ENCODE data around the gene CYTH2. TPM values are rescaled to one million over a fixed set of nuclear protein-coding genes. Genes with fewer than 3 reads are reported as not detected.

CYTH2 gene
- total RNA-seq, 2 donors from 2014 or later, result 55.4 to 70.2 TPM

DNA sequence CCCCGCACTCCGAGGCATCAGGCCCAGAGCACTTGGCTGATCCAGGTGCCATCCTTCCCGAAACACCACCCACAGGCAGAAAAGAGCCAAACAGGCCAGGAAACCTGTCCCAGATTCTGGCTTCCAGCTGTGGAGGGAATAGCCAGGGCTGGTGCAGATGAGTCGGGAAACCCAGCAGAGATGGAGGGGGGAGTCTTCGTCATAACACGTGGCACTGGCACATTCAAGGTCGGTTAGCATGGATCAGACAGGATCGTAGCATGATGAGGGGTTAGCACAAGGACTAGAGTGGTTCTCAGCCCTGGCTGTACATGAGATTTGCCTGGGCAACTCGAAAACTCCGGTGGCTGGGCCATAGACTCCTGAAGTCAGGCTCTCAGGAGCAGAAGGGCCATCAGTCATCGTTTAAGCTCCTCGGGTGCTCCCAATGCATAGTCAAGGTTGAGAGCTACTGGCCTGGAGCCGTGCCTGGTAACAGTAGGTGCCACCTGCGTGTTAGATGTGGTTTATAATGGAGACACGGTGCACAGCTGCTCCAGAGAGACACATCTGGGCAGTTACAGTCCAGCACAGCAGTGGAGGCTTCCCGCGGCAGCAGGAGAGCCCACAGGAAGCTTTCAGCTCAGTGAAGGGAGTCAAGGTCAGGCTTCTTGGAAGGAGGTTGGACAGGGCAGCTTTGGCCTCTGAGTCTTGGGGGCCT, 6.3 kb downstream of the CYTH2 start:
- no peak for DNase-seq
- Histone ChIP-seq H3K9me3 (no peaks in the 10 kb centered on the region), H3K36me3 (peaks cover 31% of the 10 kb centered on the region), H3K27me3 (no peaks in the 10 kb centered on the region), H3K4me3 (no peak overlapping the region), H3K27ac (no peak overlapping the region), H3K9ac (ENCODE audit: low read depth in 2 of 2, low read length in 2 of 2) (no peak overlapping the region), H3K4me1 (peaks cover 2% of the 10 kb centered on the region)
- TF ChIP-seq, protein P1, sequence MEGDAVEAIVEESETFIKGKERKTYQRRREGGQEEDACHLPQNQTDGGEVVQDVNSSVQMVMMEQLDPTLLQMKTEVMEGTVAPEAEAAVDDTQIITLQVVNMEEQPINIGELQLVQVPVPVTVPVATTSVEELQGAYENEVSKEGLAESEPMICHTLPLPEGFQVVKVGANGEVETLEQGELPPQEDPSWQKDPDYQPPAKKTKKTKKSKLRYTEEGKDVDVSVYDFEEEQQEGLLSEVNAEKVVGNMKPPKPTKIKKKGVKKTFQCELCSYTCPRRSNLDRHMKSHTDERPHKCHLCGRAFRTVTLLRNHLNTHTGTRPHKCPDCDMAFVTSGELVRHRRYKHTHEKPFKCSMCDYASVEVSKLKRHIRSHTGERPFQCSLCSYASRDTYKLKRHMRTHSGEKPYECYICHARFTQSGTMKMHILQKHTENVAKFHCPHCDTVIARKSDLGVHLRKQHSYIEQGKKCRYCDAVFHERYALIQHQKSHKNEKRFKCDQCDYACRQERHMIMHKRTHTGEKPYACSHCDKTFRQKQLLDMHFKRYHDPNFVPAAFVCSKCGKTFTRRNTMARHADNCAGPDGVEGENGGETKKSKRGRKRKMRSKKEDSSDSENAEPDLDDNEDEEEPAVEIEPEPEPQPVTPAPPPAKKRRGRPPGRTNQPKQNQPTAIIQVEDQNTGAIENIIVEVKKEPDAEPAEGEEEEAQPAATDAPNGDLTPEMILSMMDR (IDR thresholded peaks at IDR 0.05), result no peak
- intact Hi-C loops (cut with DNase I), result no loop called here

GRCh38 chr19:48476176-48476575, 7.0 kb downstream of the CYTH2 start:
- Histone ChIP-seq H3K27me3 (no peaks in the 10 kb centered on the region), H3K36me3 (peaks cover 31% of the 10 kb centered on the region), H3K4me1 (no peaks in the 10 kb centered on the region), H3K4me3 (no peak overlapping the region), H3K9me3 (no peaks in the 10 kb centered on the region), H3K9ac (ENCODE audit: low read depth in 2 of 2, low read length in 2 of 2) (no peak overlapping the region), H3K27ac (no peak overlapping the region)
- intact Hi-C loops (cut with DNase I), result no loop called here
- TF ChIP-seq, protein P1 (IDR thresholded peaks at IDR 0.05), result no peak
- DNase-seq, result no peak

- Histone ChIP-seq H3K27me3 (no peaks in the 10 kb centered on the region), H3K36me3 (peaks cover 26% of the 10 kb centered on the region), H3K9me3 (no peaks in the 10 kb centered on the region), H3K9ac (ENCODE audit: low read depth in 2 of 2, low read length in 2 of 2) (no peak overlapping the region), H3K4me3 (no peak overlapping the region), H3K4me1 (no peaks in the 10 kb centered on the region), H3K27ac (no peak overlapping the region)
- intact Hi-C loops (cut with DNase I), result no loop called here
- no peak for DNase-seq
- TF ChIP-seq, protein P1 (IDR thresholded peaks at IDR 0.05), result no peak
Measured at GRCh38 chr19:48477067-48477685, 8.0 kb downstream of the CYTH2 start.

GRCh38 chr19:48477698-48478338, 8.6 kb downstream of the CYTH2 start:
- H3K4me3 ChIP-seq, result no peak overlapping the region
- no peaks in the 10 kb centered on the region for H3K4me1 ChIP-seq
- H3K27ac ChIP-seq, result no peak overlapping the region
- no peaks in the 10 kb centered on the region for H3K27me3 ChIP-seq
- no peak overlapping the region for H3K9ac ChIP-seq (ENCODE audit: low read depth in 2 of 2, low read length in 2 of 2)
- intact Hi-C loops (cut with DNase I), result no loop called here
- TF ChIP-seq, protein P1 (IDR thresholded peaks at IDR 0.05), result no peak
- H3K9me3 ChIP-seq, result no peaks in the 10 kb centered on the region
- H3K36me3 ChIP-seq, result peaks cover 21% of the 10 kb centered on the region
- no peak for DNase-seq

DNA sequence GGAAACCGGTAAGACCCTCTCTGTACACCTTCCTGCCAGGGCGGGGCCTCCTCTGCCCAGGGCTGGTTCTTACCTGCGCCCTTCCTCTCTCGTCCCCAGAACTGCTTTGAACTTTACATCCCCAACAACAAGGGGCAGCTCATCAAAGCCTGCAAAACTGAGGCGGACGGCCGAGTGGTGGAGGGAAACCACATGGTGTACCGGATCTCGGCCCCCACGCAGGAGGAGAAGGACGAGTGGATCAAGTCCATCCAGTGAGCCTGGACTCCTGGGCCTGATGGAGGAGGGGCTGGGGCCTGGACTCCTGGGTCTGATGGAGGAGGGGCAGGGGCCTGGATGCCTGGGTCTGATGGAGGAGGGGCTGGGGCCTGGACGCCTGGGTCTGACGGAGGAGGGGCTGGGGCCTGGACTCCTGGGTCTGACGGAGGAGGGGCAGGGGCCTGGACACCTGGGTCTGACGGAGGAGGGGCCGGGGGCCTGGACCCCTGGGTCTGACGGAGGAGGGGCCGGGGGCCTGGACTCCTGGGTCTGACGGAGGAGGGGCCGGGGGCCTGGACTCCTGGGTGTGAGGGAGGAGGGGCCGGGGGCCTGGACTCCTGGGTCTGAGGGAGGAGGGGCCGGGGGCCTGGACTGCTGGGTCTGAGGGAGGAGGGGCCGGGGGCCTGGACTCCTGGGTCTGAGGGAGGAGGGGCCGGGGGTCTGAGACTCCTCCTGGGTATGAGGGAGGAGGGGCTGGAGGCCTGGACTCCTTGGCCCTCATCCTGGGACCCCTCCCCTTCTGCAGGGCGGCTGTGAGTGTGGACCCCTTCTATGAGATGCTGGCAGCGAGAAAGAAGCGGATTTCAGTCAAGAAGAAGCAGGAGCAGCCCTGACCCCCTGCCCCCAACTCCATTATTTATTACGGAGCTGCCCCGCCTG, 9.4 kb downstream of the CYTH2 start:
- intact Hi-C loops (cut with DNase I), result no loop called here
- H3K36me3 ChIP-seq, result peaks cover 13% of the 10 kb centered on the region
- H3K27me3 ChIP-seq, result no peaks in the 10 kb centered on the region
- no peak overlapping the region for H3K27ac ChIP-seq
- no peaks in the 10 kb centered on the region for H3K9me3 ChIP-seq
- TF ChIP-seq, protein P1 (IDR thresholded peaks at IDR 0.05), result no peak
- no peak overlapping the region for H3K9ac ChIP-seq (ENCODE audit: low read depth in 2 of 2, low read length in 2 of 2)
- H3K4me1 ChIP-seq, result no peaks in the 10 kb centered on the region
- H3K4me3 ChIP-seq, result no peak overlapping the region
- no peak for DNase-seq
